Mesothelial cell of epicardium (in vitro differentiated cells): ENCODE results near the gene FADS1. TPM values are rescaled to one million over a fixed set of nuclear protein-coding genes. Genes with fewer than 3 reads are reported as not detected.

ENCODE experiments used
- DNase-seq, 2 experiments: peaks; one replicate each; pipeline ENCODE4 v3.0.0; 2021; ENCODE audit warnings: low spot score in 2 of 2; ENCODE audit not compliant: unreplicated experiment in 2 of 2
- H3K27ac Mint-ChIP-seq: 2 replicates; pipeline ENCODE4 v1.8.0; 2021; ENCODE audit warnings: mixed read lengths
- H3K27me3 Mint-ChIP-seq: 2 replicates; pipeline ENCODE4 v1.8.0; 2021; ENCODE audit warnings: low read depth, mixed read lengths
- H3K36me3 Mint-ChIP-seq: 2 replicates; pipeline ENCODE4 v1.8.0; 2021; ENCODE audit warnings: mixed read lengths
- H3K4me1 Mint-ChIP-seq: 2 replicates; pipeline ENCODE4 v1.8.0; 2021; ENCODE audit warnings: mixed read lengths
- H3K4me3 Mint-ChIP-seq: 2 replicates; pipeline ENCODE4 v1.8.0; 2021; ENCODE audit warnings: mild to moderate bottlenecking, moderate library complexity, mixed read lengths
- H3K9me3 Mint-ChIP-seq: 2 replicates; pipeline ENCODE4 v1.8.0; 2021; ENCODE audit warnings: mixed read lengths
- total RNA-seq: library from RNA; stranded (reverse); gene quantifications from 3 replicates; pipeline ENCODE4 v1.2.1, GENCODE V29; 2021
- TF ChIP-seq, protein P1 (sequence below): fragments of 200-600 bp; sonication (generic); IDR thresholded peaks from one replicate; pipeline ENCODE4 v1.5.0; 2021; ENCODE audit warnings: antibody characterized with exemption; ENCODE audit not compliant: unreplicated experiment

Gene FADS1
- total RNA-seq, 1 donor from 2014 or later = 115 TPM

DNA sequence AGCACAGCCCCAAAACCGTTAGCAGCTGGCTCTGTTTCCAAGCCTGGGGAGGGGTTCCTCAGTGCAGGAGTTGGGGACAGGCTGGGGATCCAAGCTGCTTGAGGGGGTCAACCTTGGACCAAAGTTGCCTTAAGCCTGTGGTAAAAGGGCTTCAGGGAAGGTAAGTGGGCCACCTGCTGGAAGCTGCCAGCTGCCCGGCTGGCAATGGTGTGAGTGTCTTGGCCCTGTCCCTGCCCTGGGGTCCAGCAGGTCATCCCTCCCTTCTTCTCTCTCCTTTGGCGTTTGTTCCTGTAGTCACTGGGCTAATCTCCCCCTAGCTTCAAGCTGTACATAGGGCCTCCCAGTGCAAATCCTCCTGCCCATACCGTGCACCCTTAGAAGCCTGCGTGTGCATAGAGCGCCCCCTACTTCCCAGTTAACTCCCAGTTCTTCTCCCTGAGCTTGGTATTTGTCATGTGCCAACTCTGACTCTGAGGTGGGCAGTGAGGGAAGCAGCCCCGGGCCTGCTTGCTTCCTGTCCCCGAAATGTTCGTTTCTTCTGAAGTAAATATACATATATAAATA lies 28.8 kb downstream of the FADS1 start:
- Mint-ChIP-seq H3K27me3 (no peaks in the 10 kb centered on the region), H3K36me3 (peaks cover 17% of the 10 kb centered on the region), H3K4me3 (no peak overlapping the region), H3K27ac (peak overlapping the region; percentile 62), H3K4me1 (peaks cover 10% of the 10 kb centered on the region), H3K9me3 (no peaks in the 10 kb centered on the region)
- TF ChIP-seq, protein P1, sequence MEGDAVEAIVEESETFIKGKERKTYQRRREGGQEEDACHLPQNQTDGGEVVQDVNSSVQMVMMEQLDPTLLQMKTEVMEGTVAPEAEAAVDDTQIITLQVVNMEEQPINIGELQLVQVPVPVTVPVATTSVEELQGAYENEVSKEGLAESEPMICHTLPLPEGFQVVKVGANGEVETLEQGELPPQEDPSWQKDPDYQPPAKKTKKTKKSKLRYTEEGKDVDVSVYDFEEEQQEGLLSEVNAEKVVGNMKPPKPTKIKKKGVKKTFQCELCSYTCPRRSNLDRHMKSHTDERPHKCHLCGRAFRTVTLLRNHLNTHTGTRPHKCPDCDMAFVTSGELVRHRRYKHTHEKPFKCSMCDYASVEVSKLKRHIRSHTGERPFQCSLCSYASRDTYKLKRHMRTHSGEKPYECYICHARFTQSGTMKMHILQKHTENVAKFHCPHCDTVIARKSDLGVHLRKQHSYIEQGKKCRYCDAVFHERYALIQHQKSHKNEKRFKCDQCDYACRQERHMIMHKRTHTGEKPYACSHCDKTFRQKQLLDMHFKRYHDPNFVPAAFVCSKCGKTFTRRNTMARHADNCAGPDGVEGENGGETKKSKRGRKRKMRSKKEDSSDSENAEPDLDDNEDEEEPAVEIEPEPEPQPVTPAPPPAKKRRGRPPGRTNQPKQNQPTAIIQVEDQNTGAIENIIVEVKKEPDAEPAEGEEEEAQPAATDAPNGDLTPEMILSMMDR = peak; percentile 37
- no peak for DNase-seq

DNA sequence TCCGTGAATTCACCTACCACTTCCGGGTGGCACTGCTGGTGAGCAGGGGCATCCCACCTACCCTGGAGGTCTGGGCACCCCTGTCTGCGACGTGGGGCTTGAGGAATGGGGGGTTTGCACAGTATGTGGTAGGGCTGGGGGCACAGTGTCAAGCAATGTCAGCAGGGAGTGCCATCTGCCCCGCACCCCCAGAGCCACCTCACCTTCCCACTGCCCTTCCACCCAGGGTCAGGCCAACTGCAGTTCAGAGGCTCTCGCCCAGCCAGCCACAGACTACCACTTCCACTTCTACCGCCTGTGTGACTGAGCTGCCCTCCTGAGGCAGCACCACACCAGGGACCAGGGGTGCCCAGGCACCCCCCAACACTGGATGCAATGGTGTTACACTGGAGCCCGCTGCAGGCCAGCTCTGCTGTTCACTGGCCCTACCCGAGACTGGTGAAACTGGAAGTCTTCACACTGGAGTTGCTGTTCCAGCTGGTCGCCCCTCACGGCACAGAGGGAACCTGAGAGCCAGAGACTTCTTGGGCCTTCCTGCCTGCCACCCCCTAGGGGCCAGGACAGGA lies 30.9 kb downstream of the FADS1 start:
- no peaks in the 10 kb centered on the region for H3K9me3 Mint-ChIP-seq
- TF ChIP-seq, protein P1 = no peak
- H3K27ac Mint-ChIP-seq = peak overlapping the region; percentile 39
- H3K36me3 Mint-ChIP-seq = peaks cover 19% of the 10 kb centered on the region
- no peak for DNase-seq
- no peaks in the 10 kb centered on the region for H3K4me1 Mint-ChIP-seq
- H3K4me3 Mint-ChIP-seq = no peak overlapping the region
- H3K27me3 Mint-ChIP-seq = no peaks in the 10 kb centered on the region

DNA sequence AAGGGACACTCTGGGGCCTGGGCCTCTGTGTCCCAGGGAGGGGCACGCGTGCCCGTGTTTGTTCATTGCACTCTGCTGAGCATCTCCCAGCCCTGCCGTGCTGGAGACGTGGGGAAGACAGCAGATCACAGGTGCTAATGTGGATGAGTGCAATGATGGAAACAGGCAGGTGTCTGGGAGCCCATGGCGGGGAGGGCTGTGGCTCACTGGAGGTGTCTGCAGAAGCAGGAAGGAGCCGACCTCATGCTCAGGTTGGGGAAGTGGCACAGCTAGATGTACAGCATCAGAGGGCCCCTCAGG lies 32.3 kb downstream of the FADS1 start:
- no peaks in the 10 kb centered on the region for H3K4me1 Mint-ChIP-seq
- DNase-seq = no peak
- H3K27me3 Mint-ChIP-seq = no peaks in the 10 kb centered on the region
- peak overlapping the region; percentile 86 for H3K27ac Mint-ChIP-seq
- TF ChIP-seq, protein P1 = no peak
- H3K36me3 Mint-ChIP-seq = peaks cover 21% of the 10 kb centered on the region
- H3K4me3 Mint-ChIP-seq = no peak overlapping the region
- no peaks in the 10 kb centered on the region for H3K9me3 Mint-ChIP-seq

DNA sequence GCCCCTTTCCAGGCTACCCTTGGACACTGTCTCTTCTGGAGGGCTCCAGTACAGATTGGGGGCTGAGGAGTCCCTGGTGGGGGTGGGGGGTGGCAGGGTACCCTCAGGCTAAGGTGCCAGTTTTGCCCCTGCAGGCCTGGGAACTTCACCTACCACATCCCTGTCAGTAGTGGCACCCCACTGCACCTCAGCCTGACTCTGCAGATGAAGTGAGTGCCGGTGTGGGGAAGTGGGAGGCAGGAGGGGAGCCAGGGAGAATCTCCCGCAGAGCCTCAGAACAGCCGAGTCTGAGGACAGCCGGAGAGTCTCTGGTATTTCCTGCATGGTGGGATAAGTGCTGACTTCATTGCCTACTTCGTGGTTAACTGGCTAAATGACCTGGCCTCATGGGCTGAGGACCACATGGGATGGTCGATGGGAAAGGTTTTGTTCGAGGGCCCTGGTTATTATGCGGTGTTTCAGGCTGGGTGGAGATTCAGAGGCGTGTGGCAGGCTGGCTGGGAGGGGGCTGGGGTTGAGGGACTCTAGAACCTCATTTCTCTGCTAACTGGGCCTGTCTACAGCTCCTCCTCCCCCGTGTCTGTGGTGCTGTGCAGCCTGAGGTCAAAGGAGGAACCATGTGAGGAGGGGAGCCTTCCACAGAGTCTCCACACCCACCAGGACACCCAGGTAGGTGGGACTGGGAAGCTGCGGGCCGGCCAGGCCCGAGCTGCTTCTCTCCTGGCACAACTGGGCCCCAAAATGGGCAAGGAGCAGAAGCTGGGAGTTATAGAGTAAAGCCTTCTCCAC lies 32.9 kb downstream of the FADS1 start:
- Mint-ChIP-seq H3K36me3 (peaks cover 21% of the 10 kb centered on the region), H3K27ac (peak overlapping the region; percentile 86), H3K4me1 (no peaks in the 10 kb centered on the region), H3K27me3 (no peaks in the 10 kb centered on the region), H3K4me3 (no peak overlapping the region), H3K9me3 (no peaks in the 10 kb centered on the region)
- TF ChIP-seq, protein P1 = no peak
- no peak for DNase-seq

DNA sequence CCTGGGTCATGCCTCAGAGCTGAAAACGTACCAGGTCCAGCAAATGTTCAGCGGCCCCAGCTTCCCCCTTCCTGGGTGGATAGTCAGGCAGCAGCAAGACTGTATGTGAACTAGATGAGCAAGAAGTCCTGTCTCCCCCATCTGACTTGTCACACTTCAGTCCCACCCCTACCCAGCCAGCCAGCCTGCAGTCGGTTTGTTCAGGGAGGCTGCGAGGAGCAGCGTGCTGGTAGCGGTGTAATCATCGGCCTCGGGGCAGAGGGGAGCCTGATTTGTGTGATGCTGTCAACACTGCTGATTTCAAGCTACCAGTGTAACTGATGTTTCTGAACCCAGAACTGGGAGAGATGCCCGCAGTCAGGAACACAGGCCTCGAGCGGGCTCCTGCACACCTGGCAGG lies 34.0 kb downstream of the FADS1 start:
- Mint-ChIP-seq H3K4me3 (no peak overlapping the region), H3K4me1 (peaks cover 2% of the 10 kb centered on the region), H3K27ac (peak overlapping the region; percentile 79), H3K27me3 (no peaks in the 10 kb centered on the region), H3K9me3 (no peaks in the 10 kb centered on the region), H3K36me3 (peaks cover 31% of the 10 kb centered on the region)
- TF ChIP-seq, protein P1 = no peak
- DNase-seq = no peak
